GM12873 (cell line): ENCODE results near the gene AKAP9.

Experiments
- CTCF ChIP-seq: IDR thresholded peaks from 2 replicates; pipeline ENCODE4 v1.5.1; 2012; ENCODE audit warnings: low read depth, mild to moderate bottlenecking, moderate library complexity, low read length, control low read depth; ENCODE audit not compliant: insufficient read depth; ENCODE audit errors: missing control alignments

The AKAP9 gene

GRCh38 chr7:91910171-91910570, 30.5 kb upstream of the AKAP9 start:
- no peak for TF ChIP-seq CTCF

- TF ChIP-seq CTCF: no peak
These were observed 29.5 kb upstream of the AKAP9 start for GRCh38 chr7:91911121-91911520.

DNA sequence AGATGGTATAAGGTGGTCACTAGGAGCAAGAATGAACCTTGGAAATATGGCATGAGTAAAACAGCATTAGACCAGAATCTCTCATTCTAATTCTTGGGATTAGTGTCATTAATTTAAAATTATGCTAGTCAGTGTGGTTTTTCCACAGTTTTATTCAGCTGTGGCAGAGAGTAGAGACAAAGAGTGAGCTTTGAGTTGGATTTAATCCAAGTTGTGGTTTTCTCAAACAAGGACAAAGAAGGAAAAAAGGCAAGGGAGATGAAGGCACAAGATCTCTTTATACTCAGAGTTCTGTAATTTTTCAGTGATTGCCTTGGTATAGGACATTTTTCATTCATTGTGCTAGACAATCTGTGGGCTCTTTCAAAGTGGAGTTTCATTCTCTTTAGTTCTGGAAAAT, 28.2 kb upstream of the AKAP9 start:
- TF ChIP-seq CTCF: no peak

GRCh38 chr7:91913612-91914011, 27.1 kb upstream of the AKAP9 start:
- TF ChIP-seq CTCF: no peak

DNA sequence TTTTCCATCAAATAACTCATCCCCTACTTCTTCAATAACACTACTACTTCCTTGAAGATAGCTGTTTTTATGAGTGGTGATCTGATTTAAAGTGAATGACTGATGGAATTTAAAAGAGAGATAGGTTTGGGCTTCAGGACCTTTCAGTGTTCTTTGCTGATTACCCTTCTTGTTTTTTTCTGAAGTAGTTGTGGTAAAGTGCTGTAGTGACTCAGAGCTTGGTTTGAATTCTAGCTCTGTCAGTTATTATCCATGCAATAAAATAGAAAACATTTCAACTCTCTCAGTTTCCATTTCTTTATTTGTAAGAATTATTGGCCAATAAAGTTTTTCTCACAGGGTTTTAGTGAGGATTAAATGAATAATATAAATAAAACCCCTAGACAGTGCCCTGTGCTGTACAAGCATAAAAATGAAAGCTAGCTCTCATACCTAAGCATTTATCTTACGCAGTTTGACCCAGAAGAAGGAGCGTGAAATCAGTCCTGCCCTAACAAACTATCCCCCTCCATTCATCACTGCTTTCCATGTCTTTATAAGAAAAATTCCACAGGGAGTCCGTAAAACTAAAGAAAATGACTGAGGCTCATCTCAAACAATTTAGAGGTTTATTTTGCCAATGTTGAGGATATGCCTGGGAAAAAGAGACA, 25.1 kb upstream of the AKAP9 start:
- no peak for TF ChIP-seq CTCF

DNA sequence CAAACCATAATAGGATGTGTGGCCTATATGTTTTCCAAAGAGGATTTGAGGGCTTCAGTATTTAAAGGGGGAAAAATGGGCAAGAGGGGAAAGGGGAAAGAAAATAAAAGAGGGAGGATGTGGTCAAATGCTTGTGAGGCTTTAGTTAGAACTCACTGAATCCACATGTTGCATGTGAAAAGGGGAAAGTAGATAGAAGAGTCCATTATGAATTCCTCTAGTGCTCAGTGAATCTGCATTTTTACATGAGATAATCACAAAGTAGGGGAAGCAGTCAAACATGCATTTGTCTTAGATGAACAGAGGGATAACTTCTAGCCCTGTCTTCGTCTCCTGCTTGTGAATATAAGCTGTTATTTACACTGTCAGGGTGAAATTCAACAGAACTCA, 24.6 kb upstream of the AKAP9 start:
- no peak for TF ChIP-seq CTCF

GRCh38 chr7:91918356-91918755, 22.3 kb upstream of the AKAP9 start:
- no peak for TF ChIP-seq CTCF
